Glomerular endothelial cell (primary cell): ENCODE measurements around the gene POU6F2. TPM values are rescaled to one million over a fixed set of nuclear protein-coding genes. Genes with fewer than 3 reads are reported as not detected.
"Not testable (repeated sequence)": the region's sequence is repeated elsewhere in the genome, so short reads cannot be mapped to it uniquely, and the experiment has no call there.

Experiments
- DNase-seq: peaks from one replicate; pipeline ENCODE4 v3.0.0-alpha.2; 2011; ENCODE audit warnings: low read depth, low spot score; ENCODE audit errors: extremely low read depth
- total RNA-seq: library from RNA; depleted of rRNA; stranded (reverse); fragments of >200 nt; gene quantifications from 2 replicates; pipeline ENCODE4 v1.2.3, GENCODE V29; 2015

The POU6F2 gene
- total RNA-seq, 1 donor from 2014 or later = not detected

DNA sequence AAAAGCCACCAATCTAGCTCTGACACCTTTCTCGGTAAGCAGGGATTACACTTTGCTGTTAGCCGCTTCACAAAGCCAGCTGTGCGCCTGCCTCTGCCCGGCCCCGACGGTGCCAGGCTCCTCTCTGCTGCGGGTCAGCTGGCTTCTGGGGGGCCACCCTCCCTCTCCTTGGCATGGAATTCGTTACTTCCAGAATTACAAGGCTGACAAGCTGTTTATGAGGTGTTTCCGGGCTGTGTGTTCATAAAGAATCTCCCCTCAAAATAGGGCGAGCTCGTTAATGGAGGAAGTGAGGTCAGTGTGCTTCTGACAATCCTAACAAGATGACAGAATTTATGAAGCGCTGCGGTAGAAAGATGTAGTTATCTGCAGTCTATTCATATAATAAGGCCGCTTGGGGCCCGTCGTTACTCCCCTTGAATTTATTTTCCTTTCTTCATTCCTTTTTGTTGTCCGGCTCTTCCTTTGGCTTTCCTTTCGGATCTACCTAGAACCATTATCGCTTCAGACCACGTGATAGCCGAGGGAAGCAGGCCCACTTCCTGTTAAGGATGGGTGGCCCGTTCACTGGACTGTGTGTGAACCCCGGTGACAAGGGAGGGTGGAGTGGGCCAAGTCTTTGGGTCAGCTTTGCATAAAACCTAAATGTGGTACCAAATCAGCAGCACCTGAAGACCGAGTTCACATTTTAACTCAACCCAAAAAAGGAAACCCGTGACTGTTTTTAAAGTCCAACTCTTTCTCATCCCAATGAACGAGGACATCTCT lies 315.5 kb downstream of the POU6F2 start:
- DNase-seq = no peak

DNA sequence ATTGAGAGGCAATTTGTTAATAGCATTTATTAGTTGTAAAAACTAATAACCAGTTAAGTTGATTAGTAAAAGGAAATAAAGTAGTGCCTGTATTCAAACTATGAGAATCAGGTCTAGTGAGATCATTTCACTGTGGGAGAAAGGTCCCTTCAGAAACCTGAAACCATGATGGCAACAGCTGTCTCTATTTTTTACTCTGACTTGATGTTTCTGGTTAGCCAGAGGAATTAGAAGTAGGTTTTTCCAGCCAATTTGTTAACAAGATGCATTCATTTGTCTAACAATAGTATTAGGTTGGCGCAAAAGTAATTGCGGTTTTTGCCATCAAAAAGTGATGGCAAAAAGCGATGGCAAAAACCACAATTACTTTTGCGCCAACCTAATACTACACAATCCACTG lies 316.3 kb downstream of the POU6F2 start:
- no peak for DNase-seq

DNA sequence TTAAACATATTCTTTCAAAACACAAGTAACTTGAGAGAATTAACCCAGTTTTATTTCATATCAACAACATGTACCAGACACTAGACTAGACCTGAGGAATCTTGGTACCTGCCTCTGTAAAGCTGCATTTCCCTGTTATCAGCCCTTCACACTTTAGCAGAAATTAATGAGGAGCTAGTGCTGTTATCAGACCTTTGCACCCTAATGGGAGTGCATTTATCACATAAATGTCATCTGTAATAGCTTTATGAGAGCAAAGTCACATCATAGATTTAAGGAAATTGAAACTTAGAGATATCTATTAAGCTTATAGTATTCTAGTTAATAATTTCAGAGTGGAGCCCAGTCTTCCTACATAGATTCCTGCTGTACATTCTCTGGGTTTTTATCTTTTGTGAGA lies 318.1 kb downstream of the POU6F2 start:
- DNase-seq = no peak

DNA sequence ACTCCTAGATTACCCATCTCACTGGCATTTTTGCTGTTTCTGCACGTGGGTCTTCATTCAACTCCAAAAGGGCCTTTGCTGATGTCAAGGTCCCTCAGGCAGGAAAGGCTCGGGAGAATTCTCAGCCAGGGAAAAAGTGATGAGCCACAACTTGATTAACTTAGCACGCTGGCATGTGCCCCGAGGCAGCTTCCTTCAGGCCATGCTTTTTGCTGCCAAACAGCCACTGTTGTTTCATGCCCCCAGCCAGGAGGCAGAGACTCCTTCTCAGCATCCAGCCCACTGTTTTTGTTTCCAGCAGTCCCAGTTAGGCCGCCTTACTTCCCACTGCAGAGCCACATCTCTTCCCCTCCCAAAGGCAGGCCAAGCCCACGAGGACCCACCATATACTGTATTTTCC lies 322.0 kb downstream of the POU6F2 start:
- no peak for DNase-seq

DNA sequence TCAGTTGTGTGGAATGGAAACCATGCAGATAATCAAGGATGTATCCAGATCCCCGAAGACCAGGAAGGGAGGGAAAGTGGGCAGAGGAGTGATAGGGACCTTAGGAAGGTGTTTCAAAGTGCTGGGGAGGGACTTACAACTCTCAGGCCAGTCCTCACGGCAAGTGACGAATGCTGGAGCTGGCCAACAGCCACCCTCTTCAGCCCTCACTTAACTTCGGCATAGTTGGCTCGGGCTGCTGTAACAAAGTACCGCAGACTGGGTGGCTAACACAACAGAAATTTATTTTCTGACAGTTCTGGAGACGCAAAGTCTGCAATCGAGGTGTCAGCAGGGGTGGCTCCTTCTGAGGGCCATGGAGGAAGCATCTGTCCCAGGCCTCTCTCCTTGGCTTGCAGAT lies 322.6 kb downstream of the POU6F2 start:
- no peak for DNase-seq

DNA sequence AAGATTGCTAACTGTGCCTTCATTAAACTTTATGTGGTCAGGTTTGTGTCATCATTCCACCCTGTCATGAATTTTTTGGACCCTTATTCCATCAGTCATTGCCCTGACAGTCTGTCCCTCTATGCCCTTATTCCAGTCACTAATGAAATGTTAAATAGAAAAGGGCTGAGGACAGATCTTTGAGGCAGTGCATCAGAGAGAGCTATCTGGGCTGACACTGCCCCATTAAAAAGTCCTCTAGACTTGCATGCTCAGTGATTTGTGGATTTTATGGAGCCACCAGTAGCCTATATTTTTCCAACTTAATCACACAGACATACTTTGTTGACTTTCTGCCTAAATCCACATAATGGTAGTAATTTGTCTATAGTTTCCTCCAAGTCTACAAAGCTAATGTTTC lies 323.8 kb downstream of the POU6F2 start:
- no peak for DNase-seq

DNA sequence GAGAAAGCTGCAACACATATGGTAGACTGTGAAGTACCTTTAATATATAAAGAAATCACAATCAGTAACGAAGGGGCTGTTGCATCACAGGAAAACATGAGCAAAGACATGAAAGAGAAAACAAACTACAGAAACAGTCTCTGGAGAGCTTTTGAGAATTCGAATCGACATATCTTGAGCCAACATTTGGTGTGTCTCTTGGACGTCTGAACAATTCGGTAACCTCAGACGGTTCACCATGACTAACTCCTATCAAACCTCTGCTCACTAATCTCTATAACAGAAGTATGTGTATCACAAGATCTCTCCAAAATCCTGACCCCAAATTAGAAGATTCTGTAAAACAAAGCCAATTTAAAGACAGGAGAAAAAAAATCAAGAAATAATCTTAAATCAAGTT lies 326.5 kb downstream of the POU6F2 start:
- DNase-seq = no peak

DNA sequence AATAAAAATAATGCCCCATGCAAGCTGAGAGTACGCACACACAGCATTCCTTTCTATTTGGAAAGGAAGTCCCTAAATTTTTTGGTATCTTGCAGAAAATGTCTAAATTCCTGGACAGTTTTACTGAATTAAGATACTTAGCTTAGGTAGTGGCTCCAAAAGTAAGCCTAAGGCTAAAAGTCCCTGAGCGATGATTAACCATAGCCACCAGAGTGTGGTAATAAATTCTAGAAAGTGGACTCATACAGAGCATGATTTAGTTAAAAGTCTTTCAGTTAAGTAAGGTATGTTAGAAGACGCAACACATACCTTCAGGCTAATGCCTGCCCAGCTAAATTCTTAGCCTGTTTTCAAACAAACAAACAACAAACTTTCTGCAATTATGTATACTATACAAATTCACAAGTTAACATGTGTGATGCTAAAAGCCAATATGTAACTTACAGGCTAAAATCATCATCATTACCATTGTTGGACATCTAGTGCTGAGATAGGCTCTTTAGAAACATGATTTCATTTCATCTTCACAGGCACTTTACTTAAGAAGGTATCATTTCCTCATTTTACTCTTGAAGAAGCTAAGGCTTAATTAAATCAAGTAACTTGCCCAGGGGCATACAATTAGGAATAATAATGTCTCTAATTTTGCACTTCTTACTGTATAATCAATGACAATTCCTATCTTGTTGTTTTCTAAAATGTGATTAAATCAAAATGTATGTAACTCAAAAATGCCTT lies 327.1 kb downstream of the POU6F2 start:
- no peak for DNase-seq

DNA sequence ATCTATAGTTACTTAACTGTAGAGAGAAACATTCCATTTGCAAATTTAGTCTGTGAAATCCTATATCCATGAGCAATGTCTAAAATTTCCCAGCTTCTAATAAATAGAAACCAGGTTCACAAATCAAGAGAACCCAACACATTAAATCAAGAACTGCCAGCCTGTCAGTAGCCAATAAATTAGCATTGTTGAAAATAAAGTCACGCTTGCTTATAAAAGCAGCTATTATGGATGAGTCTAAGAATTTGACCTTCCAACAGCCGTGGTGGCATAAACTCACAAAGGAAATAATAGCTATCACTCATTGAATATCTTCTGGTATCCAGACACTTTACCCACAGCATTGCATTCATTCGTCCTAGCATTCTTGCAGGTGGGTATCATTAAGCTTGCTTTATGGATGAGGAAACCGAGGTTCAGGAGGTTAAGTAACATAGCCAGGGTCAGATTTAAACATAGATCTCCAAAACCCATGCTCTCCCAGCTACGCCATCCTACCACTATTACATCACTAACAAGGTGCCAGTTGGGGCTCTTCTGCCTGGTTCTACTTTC lies 328.4 kb downstream of the POU6F2 start:
- no peak for DNase-seq

DNA sequence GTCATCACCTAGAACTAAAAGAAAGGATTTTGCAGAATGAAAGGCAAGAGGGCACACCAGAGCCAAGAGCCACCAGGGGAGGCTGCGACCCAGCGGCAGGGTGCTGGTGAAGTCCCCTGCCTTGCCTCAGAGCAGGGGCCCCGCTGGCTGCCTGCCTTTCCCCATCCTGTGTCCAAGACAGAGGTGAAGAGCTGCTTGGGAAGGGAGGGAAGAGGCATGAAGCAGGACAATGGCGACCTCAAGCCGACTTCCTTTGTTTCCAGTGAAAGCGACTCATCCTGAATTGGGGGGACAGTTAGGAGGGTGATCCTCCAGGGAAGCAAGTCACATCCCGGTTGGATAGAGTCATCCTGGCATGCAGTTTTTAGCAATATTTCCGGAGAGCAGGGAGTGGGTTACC lies 333.0 kb downstream of the POU6F2 start:
- no peak for DNase-seq

DNA sequence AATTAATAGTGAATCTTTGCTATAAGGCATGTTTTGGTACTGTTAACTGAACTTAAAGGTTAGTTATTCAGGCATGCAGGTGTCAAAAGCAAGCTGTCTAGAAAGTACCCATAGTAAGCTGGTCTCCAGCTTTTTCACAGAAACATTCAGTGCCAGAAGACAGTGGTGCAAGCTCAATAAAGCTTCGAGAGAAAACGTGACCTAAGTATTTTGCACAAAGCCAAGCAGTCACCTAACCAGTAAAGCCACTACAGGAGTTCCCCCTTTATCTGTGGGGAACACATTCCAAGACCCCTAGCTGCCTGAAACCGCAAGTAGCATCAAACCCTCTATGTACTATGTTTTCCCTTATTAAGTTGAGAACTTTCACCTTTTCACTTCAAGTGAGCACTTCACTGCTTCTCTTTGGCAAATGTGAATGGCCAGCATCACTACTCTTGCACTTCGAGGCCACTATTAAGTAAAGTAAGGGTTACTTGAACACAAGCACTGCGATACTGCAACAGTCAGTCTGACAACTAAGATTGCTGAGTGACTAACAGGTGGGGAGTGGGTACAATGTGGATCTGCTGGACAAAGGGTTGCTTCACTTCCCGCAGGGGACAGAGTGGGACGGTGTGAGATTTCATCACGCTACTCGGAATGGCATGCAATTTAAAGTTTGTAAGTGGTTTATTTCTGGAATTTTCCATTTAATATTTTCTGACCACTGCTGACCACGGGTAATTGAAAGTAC lies 334.7 kb downstream of the POU6F2 start:
- no peak for DNase-seq

DNA sequence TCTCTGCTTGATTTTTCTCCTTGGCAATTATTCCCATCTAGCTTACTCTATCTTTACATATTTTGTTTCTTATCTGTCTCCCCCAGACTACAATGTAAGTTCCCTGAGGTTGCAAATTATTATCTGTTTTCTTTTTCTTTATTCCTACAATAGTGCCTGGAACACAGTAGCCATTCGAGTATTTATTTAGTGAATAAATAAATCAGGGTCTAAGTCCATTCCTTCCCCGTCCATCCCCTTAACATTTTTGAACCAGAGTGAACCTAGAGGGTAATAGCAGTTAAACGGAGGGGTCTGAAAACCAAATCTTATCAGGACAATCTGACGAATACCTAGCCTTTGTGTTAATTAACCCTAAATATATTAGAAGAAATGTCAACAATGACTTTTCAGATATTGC lies 335.7 kb downstream of the POU6F2 start:
- no peak for DNase-seq

DNA sequence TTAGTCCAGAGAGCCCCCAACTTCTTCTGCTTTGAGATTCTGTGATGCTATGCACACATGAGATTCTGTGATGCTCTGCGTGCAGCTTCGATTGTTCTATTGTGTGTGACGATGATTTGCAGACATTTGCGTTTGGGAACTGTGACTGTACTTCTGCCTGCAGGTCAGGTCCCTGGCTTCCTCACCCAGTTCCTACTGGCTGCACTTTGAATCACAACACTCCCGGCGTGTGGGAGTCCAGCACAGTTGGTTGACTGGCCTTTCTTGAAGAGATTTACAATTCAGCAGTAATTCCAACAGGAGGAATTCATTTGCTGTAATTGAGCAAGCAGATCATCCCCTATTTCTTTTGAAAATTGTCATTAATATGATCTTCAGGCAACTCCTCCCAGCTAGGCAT lies 336.3 kb downstream of the POU6F2 start:
- no peak for DNase-seq

DNA sequence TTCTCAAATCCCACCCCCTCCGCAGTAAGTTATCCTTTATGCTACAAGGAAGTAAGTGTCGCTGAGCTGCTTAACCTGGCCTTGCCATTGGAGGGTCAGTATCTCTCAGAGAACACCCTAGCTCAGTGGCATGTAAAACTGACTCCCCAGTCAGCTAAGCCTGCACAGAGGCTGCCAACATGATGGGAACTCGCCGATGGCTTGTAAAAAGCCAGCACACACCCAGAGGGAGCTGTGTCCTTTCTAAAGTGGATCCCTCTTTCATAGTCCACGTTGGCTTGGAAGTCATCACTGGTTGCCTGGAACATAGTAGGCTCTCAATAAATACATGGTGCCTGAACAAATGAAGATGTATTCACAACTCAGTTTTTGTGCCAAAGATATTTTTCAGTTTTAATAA lies 339.4 kb downstream of the POU6F2 start:
- no peak for DNase-seq

DNA sequence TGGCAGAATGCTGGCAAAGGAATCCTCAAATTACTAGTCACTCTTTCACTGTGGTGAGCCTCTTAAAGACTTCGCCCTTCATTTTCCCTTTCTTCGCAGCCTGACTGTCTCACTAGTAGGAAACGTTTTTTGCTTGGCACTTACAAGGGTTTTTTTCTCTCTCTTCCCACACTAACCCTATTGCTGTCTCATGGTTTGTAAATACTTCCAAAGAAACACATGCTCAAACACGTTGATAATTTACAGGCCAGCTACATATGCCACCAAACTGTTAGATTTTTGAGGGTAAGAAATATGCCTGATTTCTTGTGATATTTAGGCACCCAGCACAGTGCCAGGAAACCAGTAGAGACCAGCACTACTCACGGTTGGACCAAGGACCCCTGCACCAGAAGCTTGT lies 340.2 kb downstream of the POU6F2 start:
- no peak for DNase-seq

DNA sequence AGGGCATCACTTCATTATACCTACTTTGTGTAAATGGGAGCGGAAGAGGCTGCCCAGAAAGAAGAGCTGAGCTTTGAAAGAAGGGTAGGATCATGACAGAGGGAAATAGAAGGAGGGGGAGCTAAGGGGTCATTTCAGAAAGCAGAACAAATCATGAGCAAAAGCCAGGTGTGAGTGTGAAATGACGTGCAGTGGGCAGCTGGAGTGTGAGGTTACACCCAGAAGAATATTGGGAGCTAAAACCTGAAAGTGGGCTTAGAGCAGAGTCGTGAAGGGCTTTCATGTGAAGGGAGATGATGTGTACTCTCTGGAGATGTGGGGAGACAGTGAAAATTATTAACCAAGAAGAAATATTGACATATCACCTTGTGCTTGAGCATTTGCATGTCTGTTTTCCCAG lies 343.5 kb downstream of the POU6F2 start:
- DNase-seq = no peak

DNA sequence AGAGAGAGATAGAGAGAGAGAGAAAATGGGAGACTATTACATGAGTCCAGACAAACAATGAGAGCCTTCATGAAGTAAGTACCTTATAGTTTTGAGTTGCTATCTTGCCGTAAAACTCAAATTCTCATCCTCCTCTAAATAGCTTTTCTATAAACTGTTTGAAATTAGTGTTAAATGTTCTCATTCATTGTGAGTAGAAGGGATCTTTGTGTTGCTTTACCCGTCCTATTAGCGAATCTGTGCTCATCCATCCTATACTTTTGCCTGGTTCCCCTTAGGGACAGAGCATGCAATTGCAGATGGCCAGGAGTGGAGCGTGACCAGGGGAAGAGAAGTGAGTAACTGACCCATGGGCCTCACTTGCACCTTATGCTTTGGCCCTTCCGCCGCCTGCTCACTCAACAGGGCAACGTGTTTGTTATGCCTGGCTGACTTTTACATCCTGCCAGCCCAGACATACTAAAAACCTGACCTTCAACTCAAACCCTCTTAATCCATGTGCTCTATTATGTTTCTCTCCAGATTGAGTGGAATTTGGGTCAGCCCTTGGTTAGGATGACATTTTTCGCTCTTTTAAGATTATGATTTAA lies 344.3 kb downstream of the POU6F2 start:
- no peak for DNase-seq

DNA sequence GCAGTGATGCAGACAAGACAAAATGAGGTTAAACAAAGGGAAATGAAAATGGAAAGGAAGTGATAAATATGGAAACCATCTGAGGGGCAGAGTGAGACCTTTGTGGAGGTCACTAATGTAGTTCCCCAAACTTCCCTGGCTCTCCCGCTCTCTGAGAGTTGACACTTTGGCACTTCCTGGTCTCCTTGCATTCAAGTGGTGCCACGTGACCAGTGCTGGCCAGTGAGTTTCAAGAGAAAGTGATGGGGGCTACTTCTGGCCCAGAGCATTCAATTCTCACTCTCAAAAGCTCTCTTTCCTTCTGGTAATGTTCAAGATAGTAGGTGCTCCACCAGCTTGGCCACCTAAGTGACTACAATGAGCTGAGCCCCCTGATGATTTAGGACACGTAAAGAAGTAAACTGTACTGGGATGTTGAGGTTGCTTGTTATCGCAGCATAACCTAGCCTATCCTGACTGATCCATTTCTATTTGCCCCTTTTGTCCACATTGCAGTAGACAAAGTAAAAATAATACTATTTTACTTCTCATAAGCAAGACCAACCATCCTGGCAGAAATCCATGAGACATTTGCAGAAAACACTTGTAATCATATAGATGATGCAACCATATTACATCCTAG lies 346.5 kb downstream of the POU6F2 start:
- no peak for DNase-seq

DNA sequence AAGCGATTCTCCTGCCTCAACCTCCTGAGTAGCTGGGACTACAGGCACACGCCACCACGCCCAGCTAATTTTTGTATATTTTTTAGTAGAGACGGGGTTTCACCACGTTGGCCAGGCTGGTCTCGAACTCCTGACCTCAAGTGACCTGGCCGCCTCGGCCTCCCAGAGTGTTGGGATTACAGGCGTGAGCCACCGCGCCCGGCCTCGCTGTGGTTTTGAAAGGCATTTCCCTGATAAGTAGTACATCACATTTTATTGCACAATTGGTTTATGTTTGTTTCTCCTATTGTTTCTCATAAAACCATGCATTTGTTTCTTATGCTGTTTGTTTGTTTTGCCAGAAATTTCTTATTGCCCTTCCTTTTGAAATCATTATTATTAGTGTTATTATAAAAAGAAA lies 353.9 kb downstream of the POU6F2 start:
- DNase-seq = not testable (repeated sequence)

DNA sequence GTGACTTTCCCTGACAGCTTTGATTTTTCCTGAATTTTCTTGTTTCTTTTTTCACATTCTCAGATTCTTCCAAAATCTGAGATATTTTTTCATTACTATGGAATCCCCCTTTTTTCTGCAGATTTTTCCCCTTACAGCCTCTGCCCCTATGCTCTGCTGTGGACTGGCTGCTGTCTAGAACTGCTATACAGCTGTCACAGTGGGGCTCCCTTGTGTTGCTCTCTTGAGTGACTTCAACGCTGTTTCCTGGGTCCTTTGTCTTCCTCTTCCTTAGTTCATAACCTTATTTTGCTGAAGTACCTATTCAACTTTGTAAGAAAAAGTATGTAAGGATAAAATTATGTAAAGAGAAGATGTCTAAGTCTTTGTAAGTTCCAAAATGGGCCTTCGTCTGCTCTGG lies 354.4 kb downstream of the POU6F2 start:
- DNase-seq = no peak

DNA sequence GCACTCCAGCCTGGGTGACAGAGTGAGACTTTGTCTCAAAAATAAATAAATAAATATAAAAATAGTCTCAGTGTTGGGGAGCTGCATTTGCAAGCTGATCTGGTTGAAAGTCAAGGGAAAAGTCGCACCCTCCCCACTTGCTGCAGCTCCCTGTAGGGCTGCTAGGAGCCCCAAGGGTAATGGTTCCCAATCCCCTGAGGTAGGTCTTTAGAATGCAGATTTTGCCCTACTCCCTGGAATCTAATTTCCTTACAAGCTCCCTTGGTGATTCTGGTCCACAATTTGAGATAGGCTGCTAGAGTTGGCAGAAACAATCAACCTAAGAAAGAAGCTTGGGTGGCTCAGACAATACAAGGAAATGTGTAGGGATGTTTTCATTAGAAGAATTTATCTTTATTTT lies 356.0 kb downstream of the POU6F2 start:
- DNase-seq = no peak
